ENCODE results near the gene OTX2. TPM values are rescaled to one million over a fixed set of nuclear protein-coding genes. Genes with fewer than 3 reads are reported as not detected.

Gene OTX2
- total and polyA plus RNA-seq, 7 donors = not detected

- Histone ChIP-seq H3K27ac (no peak overlapping the region), H3K27me3 (peaks cover 48 to 75% (median 70%) of the 10 kb centered on the region in 3 donors), H3K9me3 (no peaks in the 10 kb centered on the region), H3K36me3 (no peaks in the 10 kb centered on the region), H3K4me3 (no peak overlapping the region), H3K4me1 (peaks cover 0 to 35% (median 31%) of the 10 kb centered on the region in 4 donors)
- no peak for TF ChIP-seq POLR2A (IDR thresholded peaks at IDR 0.05)
- TF ChIP-seq CTCF (IDR thresholded peaks at IDR 0.05) = no peak
- TF ChIP-seq POLR2AphosphoS5 (IDR thresholded peaks at IDR 0.05) = no peak
- TF ChIP-seq EP300 (IDR thresholded peaks at IDR 0.05) = no peak
- intact Hi-C loops (cut with DNase I) = no loop called here
- WGBS, 2 donors = 4 to 5% methylated on average over 56 of the region's 56 CpGs
- no peak for DNase-seq
Measured at GRCh38 chr14:56794557-56795283, 15.6 kb downstream of the OTX2 start.

GRCh38 chr14:56794088-56794556 is 16.2 kb downstream of the OTX2 start:
- Histone ChIP-seq H3K4me3 (no peak overlapping the region), H3K27me3 (peaks cover 45 to 69% (median 64%) of the 10 kb centered on the region in 3 donors), H3K4me1 (peaks cover 0 to 35% (median 31%) of the 10 kb centered on the region in 4 donors), H3K36me3 (no peaks in the 10 kb centered on the region), H3K9me3 (no peaks in the 10 kb centered on the region), H3K27ac (no peak overlapping the region)
- intact Hi-C loops (cut with DNase I) = no loop called here
- DNase-seq = no peak
- TF ChIP-seq POLR2A (IDR thresholded peaks at IDR 0.05) (no peak), POLR2AphosphoS5 (IDR thresholded peaks at IDR 0.05) (no peak), EP300 (IDR thresholded peaks at IDR 0.05) (no peak), CTCF (IDR thresholded peaks at IDR 0.05) (no peak)
- WGBS, 2 donors = 9 to 13% methylated on average over 33 of the region's 33 CpGs

- no peak for TF ChIP-seq POLR2AphosphoS5 (IDR thresholded peaks at IDR 0.05)
- no peak for TF ChIP-seq EP300 (IDR thresholded peaks at IDR 0.05)
Measured at GRCh38 chr14:56789955-56790354, 20.3 kb downstream of the OTX2 start.

GRCh38 chr14:56787530-56787929 is 22.7 kb downstream of the OTX2 start:
- Histone ChIP-seq H3K36me3 (no peaks in the 10 kb centered on the region), H3K4me1 (no peaks in the 10 kb centered on the region), H3K27ac (no peak overlapping the region), H3K4me3 (no peak overlapping the region), H3K9me3 (no peaks in the 10 kb centered on the region), H3K27me3 (peaks cover 0 to 9% (median under 1%) of the 10 kb centered on the region in 3 donors)
- intact Hi-C loops (cut with DNase I) = no loop called here
- TF ChIP-seq POLR2A (IDR thresholded peaks at IDR 0.05) (no peak), EP300 (IDR thresholded peaks at IDR 0.05) (no peak), POLR2AphosphoS5 (IDR thresholded peaks at IDR 0.05) (no peak), CTCF (IDR thresholded peaks at IDR 0.05) (no peak)
- DNase-seq = no peak

More at GRCh38 chr14:56789955-56790354, 20.3 kb downstream of the OTX2 start:
- Histone ChIP-seq H3K4me3 (no peak overlapping the region), H3K27me3 (peaks cover 9 to 34% (median 23%) of the 10 kb centered on the region in 3 donors), H3K4me1 (peaks cover 0 to 9% (median 7%) of the 10 kb centered on the region in 4 donors), H3K27ac (no peak overlapping the region), H3K9me3 (no peaks in the 10 kb centered on the region), H3K36me3 (no peaks in the 10 kb centered on the region)
- intact Hi-C loops (cut with DNase I) = no loop called here
- no peak for DNase-seq
- 93 to 96% methylated on average over 1 of the region's 1 CpG for WGBS, 2 donors

GRCh38 chr14:56782711-56783110 is 27.6 kb downstream of the OTX2 start:
- H3K27ac ChIP-seq = no peak overlapping the region
- no peaks in the 10 kb centered on the region for H3K36me3 ChIP-seq
- peaks cover 0 to 16% (median 0%) of the 10 kb centered on the region in 3 donors for H3K27me3 ChIP-seq
- 83 to 84% methylated on average over 1 of the region's 1 CpG for WGBS, 2 donors
- H3K4me3 ChIP-seq = no peak overlapping the region
- intact Hi-C loops (cut with DNase I) = no loop called here
- no peaks in the 10 kb centered on the region for H3K4me1 ChIP-seq
- DNase-seq = no peak
- H3K9me3 ChIP-seq = no peaks in the 10 kb centered on the region
- TF ChIP-seq EP300 (IDR thresholded peaks at IDR 0.05) (no peak), CTCF (IDR thresholded peaks at IDR 0.05) (no peak), POLR2AphosphoS5 (IDR thresholded peaks at IDR 0.05) (no peak), POLR2A (IDR thresholded peaks at IDR 0.05) (no peak)
